GM21447 (cell line): ENCODE data around the gene FGL2.
"Not testable (repeated sequence)": the region's sequence is repeated elsewhere in the genome, so short reads cannot be mapped to it uniquely, and the experiment has no call there.

Experiments
- ATAC-seq: cut with Tn5 transposase; IDR thresholded peaks from one replicate; pipeline ENCODE4 v1.9.1; 2021; ENCODE audit not compliant: unreplicated experiment

Gene FGL2

DNA sequence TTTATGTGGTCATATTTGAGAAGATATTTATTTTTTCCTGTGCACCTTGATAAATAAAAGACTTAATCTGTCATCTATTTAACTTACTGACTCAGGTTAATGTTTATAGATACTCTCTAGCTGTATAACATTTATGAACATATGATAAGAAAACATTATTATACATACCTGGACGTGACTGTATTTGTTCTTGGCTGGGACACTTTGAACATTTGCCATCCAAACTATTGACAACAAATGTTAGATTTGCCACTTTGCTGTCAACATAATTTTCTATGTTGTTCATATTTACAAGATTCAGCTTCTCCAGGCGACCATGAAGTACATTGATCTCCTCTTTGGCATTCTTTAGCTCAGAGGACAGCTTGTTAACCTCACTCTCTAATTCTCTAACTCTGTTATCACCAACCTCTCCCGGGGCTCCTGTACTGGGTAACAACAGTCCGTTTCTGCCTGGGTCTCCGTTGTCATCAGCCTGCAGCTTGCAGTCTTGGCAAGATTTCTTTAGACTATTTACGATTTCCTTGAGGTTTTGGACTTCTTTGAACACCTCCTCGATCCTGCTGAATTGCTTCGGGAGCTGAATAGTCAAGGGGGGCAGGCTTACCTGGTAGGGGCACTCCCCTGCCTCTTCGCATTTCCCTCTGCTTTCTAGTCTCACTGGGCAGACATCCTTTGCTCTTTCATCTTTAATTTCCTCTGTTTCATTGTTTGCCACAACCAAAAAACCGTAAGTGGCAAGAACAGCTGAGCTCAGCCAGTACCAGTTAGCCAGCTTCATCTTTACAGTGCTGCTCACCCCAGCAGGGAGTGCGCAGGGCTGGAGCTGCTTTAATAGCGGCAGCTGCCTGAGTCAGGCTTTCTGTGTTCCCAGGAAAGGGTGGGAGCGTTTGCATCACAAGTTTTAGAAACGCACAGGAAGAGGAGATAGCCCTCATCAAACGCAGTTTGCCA is at the start of gene FGL2:
Gene FGL2, minus strand, starts transcription at position 807 of the 954 bp plus-strand sequence. Its CDS starts 26 bp downstream, at position 781.
- ATAC-seq: no peak

- no peak for ATAC-seq
Measured at GRCh38 chr7:77248154-77248553, 48.5 kb upstream of the FGL2 start.

- peak; percentile 89 for ATAC-seq
Measured at GRCh38 chr7:77247206-77247850, 47.7 kb upstream of the FGL2 start.

GRCh38 chr7:77246026-77246640 is 46.5 kb upstream of the FGL2 start:
- no peak for ATAC-seq

DNA sequence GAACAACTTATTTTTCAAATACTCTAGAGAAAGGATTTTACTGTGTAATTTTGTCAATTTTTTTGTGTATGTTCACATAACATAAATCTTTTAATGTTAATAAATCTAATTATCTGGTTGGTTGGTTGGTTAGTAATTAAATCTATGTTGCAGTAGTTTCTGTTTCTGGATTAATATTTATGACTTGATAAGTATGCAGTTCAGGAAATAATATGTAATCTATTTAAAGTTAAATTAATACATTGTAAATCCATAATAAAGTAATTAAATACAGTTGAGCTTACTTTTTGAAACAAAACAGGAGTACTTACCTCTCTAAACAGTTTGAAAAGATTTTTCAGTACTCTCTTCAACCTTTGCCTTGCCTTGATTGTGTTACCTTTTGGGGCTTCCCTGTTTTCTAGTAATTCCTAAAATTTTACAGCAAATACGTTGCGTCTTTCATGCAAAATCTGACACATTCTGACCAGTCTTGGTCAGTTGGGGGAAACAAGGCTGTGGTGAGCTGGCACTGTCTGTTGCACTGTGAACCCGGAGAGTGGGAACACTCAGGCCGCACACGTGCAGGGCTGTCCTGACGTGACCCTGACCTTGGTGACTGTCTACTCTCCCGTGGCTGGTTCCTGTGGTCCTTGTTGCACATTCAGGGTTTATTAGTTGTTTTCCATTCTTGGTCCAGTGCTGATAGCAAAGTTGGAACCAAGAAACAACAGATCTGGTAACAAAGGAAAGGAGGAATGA is 45.6 kb upstream of the FGL2 start:
- no peak for ATAC-seq

GRCh38 chr7:77244222-77244934 is 44.8 kb upstream of the FGL2 start:
- ATAC-seq: no peak

DNA sequence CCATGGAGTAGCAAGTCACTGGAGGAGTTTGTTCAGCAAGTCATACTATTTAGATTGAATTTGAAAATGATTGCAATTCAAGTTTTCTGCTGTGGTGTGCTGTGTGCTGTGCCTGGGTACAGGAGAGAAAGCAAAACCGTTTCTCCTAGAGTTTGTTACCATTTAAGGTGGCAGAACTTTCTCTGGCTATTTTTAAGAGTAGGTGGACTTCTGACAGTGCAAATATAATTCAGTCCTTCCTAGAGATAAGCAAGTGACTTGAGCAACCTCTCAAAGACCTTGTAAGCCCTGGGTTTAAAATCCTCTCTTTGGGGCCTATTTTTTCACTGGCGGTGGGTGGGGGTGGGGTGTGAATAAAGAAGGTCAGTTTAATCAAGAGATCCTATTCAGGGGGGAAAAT is 42.9 kb upstream of the FGL2 start:
- no peak for ATAC-seq

DNA sequence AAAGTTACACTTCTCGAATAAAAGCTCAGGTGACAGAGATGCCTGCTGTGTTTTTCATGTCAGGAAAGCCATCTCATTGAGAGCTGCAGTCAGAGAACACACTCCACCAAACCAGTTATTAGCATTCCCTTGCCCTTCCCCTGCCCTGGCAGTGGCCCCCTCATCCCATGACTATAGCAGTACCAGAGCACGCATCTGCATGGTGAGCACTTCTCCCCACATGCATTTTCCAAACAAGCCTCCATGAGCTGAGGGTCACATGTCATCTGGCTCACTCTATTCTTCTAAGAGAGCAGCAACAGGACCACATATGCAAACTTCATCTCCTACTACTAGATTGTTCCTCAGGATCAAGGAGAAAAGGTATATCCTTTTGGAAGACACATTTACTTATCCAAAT is 42.4 kb upstream of the FGL2 start:
- no peak for ATAC-seq

DNA sequence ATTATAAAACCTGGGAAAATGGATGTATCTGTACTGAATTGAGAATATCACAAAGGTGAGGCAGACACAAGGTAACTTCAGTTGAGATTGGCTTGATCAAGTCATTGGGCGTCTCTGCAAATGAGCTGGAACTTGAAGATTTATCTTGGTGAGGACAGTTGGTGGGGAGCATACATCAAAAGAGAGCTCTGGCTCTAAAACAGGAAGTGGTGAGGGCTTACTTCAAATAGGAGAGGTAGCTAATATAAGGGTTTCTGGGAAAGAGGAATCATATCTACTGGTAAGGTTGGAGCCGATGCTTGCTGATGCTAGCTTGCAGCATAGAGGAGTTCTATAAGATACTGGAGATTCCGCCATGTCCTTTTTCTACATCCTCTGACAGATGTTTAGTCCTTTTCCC is 39.9 kb upstream of the FGL2 start:
- no peak for ATAC-seq

DNA sequence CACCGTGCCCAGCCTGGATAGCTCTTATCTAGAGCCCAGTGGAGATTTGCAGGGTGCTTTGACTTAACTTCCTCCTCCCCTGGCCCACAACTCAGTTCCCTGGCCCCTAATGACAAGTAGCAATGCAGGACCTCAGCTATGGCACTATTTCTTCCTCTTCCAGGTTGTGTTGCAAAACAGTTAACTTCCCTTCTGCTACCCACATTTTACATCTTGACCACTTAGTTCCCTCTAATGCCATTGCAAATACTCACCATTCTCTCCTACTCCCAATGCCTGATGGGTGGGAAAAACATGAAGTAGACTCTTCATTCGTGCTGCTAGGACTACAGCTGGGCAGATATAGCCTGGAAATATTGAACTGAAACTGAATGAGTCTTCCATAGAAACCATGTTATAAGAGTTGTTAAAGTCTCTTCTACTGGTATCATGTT is 39.1 kb upstream of the FGL2 start:
- ATAC-seq: no peak

- no peak for ATAC-seq
Measured at GRCh38 chr7:77235276-77235675, 35.7 kb upstream of the FGL2 start.

DNA sequence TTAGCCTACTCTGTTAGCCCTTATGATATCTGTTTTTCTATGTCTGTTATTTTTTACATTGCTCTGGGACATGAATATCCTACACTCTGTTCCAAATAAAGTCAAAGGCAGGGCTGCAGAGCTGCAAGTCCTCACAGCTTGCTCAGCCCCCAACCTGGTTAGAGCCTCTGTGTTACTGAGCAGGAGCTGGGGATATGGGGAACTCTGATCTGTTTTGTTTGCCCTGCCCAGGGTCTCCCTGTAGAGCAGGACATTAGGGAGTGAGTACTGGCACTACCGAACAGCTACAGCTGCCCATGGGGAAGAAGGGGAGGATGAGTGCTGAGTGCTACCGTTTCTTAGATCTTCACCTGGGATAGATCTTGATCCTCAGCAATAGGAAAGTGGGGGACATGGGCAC is 32.8 kb upstream of the FGL2 start:
- no peak for ATAC-seq

DNA sequence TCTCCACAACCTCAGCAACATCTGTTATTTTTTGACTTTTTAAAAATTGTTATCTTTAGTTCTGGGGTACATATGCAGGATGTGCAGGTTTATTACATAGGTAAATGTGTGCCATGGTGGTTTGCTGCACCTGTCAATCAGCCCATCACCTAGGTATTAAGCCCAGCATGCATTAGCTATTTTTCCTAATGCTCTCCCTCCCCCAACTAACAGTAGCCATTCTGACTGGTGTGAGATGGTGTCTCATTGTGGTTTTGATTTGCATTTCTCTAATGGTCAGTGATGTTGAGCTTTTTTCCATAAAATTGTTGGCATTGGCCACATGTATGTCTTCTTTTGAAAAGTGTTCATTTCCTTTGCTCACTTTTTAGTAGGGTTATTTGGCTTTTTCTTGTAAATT is 29.2 kb upstream of the FGL2 start:
- not testable (repeated sequence) for ATAC-seq

- no peak for ATAC-seq
Measured at GRCh38 chr7:77226357-77226839, 26.8 kb upstream of the FGL2 start.

GRCh38 chr7:77223261-77223660 is 23.6 kb upstream of the FGL2 start:
- no peak for ATAC-seq

- no peak for ATAC-seq
Measured at GRCh38 chr7:77222819-77223218, 23.2 kb upstream of the FGL2 start.

- no peak for ATAC-seq
Measured at GRCh38 chr7:77222065-77222464, 22.4 kb upstream of the FGL2 start.

GRCh38 chr7:77219701-77220331 is 20.2 kb upstream of the FGL2 start:
- ATAC-seq: not testable (repeated sequence)

GRCh38 chr7:77217474-77218185 is 18.0 kb upstream of the FGL2 start:
- ATAC-seq: no peak
